GM18858 (cell line): ENCODE data around the gene QSOX2.
"Not testable (repeated sequence)": the region's sequence is repeated elsewhere in the genome, so short reads cannot be mapped to it uniquely, and the experiment has no call there.

Experiments used
- ATAC-seq: cut with Tn5 transposase; IDR thresholded peaks from one replicate; pipeline ENCODE4 v1.9.1; 2021; ENCODE audit not compliant: unreplicated experiment

QSOX2 gene

DNA sequence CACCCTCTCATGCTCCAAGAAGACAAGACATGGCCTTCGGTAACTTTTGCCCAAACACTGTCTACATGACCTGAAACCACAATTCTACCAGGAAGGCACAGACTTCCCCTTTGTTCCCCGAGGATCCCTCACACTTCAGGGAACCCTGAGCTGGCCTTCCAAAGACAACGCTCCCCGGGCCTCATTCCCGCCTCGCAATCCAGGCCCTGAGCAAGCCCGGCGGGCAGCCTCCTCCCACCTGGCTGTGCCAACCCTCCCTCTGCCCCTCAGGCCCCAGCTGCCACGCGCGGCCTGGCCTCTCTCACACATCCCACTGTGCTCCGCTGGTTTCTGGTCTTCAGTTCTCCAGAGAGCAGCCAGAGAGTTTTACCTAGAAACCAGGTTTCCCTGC is 7.3 kb downstream of the QSOX2 start:
- no peak for ATAC-seq

DNA sequence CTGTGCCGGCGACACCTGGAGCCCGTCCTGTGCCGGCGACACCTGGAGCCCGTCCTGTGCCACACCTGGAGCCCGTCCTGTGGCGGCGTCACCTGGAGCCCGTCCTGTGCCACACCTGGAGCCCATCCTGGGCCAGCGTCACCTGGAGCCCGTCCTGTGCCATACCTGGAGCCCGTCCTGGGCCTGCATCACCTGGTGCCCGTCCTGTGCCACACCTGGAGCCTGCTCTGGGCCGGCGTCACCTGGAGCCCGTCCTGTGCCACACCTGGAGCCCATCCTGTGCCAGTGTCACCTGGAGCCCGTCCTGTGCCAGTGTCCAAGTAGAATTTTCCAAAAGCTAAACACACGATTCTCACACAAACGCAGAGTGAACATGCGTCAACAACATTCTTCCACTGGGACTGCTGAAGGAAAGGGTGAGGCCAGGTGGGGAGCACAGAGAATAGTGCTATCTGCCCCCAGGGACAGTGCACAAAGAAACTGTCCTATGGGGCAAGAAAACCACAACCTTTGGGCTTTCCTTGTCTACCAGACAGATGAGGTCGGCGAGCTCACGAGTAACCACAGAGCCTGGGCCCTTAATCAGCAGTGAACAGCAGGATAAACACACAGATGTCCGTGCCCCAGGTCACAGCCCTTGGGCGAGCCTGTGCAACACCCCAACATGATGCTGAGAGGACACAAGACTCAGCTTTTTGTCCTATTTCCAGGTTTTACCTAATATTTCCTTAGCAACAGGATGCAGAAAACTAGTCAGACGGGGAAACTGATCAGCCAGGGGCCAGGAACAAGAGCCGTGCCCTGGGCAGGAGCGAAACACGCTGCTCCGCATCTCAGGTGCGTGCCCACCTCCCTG is 7.9 kb downstream of the QSOX2 start:
- no peak for ATAC-seq

GRCh38 chr9:136236471-136237410 is 8.9 kb downstream of the QSOX2 start:
- not testable (repeated sequence) for ATAC-seq

DNA sequence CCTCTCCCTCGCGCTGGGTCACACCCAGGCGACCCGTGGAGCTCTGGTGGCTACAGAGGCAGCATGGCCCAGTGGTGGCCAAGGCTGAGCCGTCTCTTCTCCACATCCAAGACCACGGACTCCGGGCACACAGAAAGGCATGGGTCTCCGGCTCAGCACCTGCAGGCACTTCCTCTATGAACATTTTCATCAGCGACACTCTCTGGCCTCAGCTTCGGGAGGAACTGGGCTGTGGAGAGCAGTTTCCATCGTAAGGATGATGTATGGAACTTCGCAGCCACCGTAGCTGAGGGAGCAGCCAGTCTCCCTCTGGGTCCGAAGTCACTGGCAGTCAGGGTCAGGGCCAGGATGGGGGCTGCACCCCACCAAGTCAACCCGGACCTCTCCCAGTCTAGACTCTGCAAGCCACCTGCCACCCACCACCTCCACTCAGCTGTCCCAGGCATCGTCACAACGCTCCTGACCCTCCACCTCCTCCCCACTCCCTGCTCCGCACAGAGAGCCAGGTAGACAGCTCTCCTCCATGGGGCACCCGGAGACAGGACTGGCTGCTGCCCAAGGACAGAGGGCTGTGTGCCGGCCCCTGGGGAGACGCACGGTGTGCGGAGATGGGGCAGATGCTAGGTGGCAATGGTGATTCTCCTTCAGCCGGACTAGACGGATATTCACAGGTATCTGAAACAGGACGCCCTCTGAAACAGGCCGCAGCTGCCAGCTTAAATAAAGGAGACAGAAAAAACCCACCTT is 9.7 kb downstream of the QSOX2 start:
- ATAC-seq: no peak

DNA sequence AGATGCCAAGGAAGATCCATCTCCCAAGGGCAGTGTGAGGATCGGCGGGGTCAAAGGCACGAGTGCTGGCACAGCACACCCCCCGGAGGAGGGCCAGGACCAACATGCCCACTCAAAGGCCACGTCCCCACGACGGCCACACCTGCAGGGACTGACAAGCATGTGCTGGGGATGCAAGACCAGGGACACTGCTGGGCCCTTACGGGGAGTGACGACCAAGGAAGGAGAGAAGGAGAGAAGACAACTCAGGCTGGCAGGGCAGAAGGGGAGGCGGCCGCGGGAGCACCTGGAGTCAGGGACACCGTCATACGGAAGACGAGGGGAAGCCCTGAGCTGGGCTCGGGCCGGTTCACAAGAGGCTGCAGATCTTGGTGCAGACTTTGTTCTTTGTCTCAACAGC is 10.4 kb downstream of the QSOX2 start:
- no peak for ATAC-seq

DNA sequence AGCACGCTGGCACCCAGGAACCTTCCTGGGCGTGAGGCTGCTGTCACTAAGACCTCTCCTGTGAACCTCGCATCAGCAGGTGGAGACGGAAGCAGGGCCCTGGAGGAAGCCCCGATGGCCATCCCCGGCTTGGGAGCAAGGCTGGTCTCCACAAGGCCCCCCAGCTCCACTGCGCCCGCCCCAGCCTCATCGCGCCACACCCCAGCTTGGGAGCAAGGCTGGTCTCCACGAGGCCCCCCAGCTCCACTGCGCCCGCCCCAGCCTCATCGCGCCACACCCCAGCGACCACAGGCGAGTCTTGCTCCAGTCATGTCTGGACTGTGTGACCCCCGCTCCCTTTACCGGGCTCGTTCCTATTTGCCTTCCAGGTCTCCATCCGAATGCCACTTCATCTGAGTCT is 11.0 kb downstream of the QSOX2 start:
- no peak for ATAC-seq

DNA sequence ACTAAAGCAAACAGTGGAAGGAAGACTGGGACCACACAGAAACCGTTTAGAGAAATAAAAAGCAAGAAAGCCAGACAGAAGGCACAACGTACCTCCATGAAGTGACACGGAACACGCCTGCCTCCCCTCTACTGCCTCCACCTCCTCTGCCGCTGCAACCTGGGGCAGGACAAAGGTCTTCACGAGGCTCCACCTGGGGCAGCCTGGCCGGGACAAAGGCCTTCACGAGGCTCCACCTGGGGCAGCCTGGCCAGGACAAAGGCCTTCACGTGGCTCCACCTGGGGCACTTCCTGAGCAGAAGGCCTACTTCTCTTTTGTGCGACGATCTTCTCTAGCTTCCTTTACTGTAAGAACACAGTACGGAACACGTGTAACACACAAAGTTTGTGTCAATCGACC is 11.7 kb downstream of the QSOX2 start:
- ATAC-seq: no peak

DNA sequence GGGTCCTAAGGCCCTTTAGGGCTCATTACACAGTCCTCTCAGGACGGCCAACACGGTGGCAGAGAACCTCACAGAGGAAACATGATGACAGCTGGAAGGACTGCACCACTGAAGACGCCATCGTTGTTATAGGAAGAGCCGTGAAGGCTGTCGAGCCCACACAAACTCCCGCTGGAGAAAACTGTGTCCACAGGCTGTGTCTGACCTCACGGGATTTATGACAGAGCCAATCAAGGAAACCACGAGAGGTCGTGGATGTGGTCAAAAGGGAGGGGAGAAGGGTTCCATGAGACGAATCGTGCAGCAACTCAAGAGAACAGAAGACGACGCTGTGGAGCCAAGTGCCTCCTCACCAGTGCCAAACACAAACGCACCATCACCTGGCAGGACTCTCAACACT is 12.2 kb downstream of the QSOX2 start:
- ATAC-seq: no peak

DNA sequence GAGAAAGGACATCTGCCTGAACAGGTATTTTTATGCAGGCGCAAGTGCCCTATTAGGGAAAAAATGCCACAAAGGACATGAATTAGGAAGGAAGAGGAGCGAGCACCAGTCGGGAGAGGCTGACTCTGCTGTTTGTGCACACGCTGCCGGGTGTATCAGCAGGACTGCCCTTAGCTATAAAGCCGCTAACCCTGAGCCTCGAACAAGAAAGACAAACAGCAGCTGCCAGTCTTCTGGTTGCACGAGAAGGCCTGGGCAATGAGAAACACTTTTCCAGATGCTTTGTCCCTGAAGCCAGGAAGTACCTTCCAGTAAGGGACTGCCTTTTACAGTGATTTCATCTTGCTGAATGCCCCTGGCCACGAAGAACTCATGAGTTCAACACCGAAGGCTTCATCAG is 12.6 kb downstream of the QSOX2 start:
- ATAC-seq: no peak

DNA sequence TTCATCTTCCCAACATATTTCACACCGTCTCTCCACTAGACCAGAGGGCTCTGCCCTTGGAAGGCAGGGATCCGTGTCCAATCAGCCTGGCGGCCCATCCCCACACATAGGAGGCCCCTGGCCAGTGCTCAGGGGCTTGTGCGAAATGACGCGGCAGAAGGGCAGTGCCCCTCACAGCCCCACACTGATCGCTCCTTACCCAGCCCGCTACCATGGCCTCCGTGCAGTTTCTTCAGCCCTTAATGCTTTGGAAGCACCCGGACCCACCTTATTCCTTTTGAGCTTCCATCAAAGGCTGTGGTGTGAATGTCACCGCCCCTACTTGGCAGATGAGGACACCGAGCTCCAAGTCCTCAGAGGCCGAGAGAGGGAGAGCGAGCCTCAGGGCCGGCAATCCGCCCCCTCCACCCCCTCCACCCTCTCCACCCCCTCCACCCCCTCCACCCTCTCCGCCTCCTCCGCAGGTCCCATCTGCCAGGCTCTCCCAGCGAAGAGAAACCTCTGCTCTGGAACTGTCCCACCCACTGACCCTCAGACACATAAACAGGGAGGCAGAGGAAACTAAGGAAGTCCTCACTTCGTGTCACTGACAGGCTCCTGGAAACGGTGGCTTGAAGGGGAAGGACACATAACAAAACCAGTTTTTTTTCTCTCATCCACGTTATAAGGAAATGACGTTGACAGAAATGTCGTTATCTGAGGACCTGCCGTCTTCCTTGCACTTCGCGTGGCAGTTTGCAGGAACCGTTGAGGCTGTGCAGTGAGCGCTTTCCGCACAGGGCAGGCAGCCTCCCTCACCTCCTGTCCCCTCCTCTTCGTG is 13.9 kb downstream of the QSOX2 start:
- ATAC-seq: no peak

GRCh38 chr9:136230773-136231172 is 14.8 kb downstream of the QSOX2 start:
- ATAC-seq: no peak

- ATAC-seq: no peak
Measured at GRCh38 chr9:136230365-136230764, 15.2 kb downstream of the QSOX2 start.

DNA sequence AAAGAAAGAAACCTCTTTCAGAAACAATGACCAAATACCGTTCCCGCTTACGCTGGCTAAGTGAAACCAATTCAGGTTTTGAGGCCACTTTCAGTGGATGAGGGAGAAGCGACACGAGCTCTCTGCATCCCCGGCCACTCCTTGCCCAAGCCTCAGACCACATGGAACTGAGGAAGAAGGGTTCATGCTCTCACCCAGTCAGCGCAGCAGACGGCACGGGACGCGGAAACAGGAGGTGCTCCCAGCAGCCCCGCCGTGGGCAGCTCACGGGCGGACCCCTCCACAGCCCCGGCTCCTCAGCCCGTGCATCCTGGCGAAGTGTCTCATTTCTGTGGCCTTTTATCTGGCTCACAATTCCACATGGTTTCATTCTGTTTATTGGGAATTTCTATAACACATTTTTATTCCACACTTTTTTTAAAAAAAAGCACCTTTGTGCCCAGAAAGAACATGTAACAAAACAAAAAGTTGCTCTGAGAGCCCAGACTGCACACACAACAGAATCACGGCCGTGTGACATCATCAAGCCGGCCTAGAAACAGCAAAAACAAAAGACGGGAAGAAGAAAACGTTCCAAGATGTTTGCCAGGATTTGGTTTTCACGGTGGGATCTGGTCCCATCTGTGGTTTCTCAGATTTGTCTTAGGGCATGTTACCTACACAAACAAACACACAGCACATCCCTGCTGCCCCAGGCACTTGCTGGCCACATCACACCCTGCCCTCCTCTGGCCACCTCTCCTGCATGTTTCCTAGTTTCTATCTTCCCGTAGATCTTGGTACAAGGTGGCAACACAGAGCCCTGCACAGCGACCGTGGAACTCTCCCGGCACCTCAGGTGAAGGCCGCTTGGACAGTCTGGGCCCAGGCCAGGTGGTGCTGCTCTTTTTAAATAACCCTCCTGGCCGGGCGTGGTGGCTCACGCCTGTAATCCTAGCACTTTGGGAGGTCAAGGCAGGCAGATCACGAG is 16.2 kb downstream of the QSOX2 start:
- ATAC-seq: no peak

DNA sequence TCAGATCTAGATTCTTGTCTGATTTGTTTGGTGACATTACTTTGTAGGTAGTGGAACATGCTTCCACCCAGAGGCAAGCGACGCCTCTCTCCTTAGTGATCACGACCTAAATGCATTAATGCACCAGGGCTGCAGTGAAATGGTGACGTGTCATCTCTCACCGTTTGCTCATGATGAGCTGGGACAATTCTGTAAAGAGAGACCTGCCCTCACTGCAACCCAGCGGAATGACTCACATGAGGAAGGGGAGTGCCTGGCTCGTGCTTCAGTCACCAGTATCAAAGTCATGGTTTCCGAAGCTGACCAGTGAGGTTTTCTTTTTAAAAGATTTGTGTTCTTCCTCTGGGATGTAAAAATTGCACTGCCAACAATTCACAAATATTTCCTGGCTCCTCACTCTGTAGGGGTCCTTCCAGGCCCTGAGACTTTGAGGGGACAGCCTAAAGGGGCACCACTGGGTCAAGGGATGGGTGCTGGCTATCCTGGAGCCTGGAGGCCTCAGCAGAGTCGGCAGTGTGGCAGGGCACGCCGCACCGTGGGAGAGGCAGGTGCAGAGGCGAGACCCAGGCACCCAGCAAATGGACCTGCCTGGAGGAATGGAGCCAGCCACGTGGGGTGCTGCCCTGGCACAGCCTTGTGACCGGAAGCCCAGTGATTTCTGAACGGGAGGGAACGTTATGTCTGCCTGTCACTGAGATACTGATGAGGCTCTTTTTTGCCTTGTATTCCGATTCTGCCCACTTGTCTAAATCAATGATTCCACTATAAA is 17.3 kb downstream of the QSOX2 start:
- ATAC-seq: no peak

DNA sequence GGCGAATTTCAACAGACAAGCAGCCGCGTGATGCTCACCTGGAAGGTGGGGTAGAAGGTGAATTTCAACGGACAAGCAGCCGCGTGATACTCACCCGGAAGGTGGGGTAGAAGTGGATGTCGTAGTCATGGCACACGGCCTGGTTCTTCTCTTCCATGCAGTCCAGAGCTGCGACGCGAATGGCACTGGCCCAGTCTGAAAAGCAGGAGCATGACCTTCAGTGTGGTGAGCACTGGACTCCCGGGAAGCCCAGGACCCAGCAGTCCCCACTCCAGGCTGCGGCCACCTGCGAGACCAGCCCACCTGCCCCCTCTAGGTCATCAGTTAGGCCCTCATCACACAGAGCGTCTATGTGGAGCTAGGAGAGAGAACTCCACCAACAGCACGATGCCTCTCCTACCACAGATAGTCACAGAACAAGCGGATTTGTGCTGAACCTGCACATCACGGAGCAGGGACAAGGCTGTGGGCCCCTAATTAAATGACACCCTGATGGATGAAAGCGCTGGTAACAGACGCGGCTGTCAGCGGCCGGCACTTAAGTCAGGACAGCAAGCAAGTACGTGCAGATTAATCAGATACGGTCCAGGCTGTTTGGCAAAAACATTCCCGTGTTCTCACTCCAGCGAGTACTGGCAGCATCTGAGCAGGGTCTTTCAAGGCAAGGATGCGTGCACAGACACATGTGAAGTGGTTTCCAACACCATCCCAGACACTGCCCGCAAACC is 18.8 kb downstream of the QSOX2 start:
- ATAC-seq: no peak

- ATAC-seq: no peak
Measured at GRCh38 chr9:136225748-136226679, 19.6 kb downstream of the QSOX2 start.

GRCh38 chr9:136225366-136225747 is 20.3 kb downstream of the QSOX2 start:
- no peak for ATAC-seq
